Right lobe of liver (tissue), 6 donors: ENCODE results near the gene STK38L. TPM values are rescaled to one million over a fixed set of nuclear protein-coding genes. Genes with fewer than 3 reads are reported as not detected.
A peak's percentile ranks its signal among the peaks of the same experiment; 100 is the strongest.

Source experiments
- ATAC-seq, 4 donors: fragments of 200-7000 bp; cut with Tn5 transposase; one replicate each; pipeline ENCODE4 v1.9.1; 2020; ENCODE audit warnings: mild to moderate bottlenecking in 4 of 4, moderate library complexity in 4 of 4
- DNase-seq, 3 donors: peaks; one replicate each; pipeline ENCODE4 v3.0.0-alpha.2; 2020
- H3K27ac ChIP-seq, 3 donors: fragments of 200-600 bp; one replicate each; pipeline ENCODE4 v1.8.0; 2022
- H3K27me3 ChIP-seq, 2 donors: fragments of 200-600 bp; one replicate each; pipeline ENCODE4 v1.8.0; 2022
- H3K36me3 ChIP-seq, 4 donors: fragments of 200-600 bp; sonication (generic) in 1 of 4; one replicate each; pipeline versions ENCODE4 v1.5.1 to v1.8.0; 2017 to 2022; ENCODE audit warnings: control low read depth in 1 of 4
- H3K4me1 ChIP-seq, 4 donors: fragments of 200-600 bp; sonication (generic) in 1 of 4; one replicate each; pipeline versions ENCODE4 v1.5.1 to v1.8.0; 2017 to 2022; ENCODE audit warnings: control low read depth in 1 of 4
- H3K4me3 ChIP-seq, 3 donors: fragments of 200-600 bp; one replicate each; pipeline ENCODE4 v1.8.0; 2022
- H3K9me3 ChIP-seq, 4 donors: fragments of 200-600 bp; sonication (generic) in 1 of 4; one replicate each; pipeline versions ENCODE4 v1.5.1 to v1.8.0; 2017 to 2022; ENCODE audit warnings: control low read depth in 1 of 4
- POLR2A ChIP-seq: fragments of 450-650 bp; IDR thresholded peaks from one replicate; pipeline ENCODE4 v1.6.1; 2017; ENCODE audit warnings: antibody characterized with exemption, mild to moderate bottlenecking
- WGBS: methylation state at CpG from one replicate; pipeline ENCODE4 v1.1.6; 2018; ENCODE audit warnings: low coverage, low lambda C conversion rate; ENCODE audit not compliant: insufficient coverage; ENCODE audit errors: missing lambda C conversion rate; 5-methylcytosine and 5-hydroxymethylcytosine counted together
- intact Hi-C, 2 donors: fragments of 100-400 bp; cut with DNase I; formaldehyde crosslinking; loops; one replicate each; pipeline versions ENCODE4 v1.11.2 to v1.14.1; 2022
- total RNA-seq, 6 experiments: library from RNA; depleted of rRNA in 2 of 6; stranded (reverse); fragments of >200 nt in 2 of 6; fragmentation: NEBNext Ultra II Directional in 3 of 6; extraction: Animal tissue kit (Norgen Biotek cat#: 25700) in 3 of 6; gene quantifications; one replicate each; pipeline versions ENCODE4 v1.1.0 to v1.2.4, GENCODE V29; 2016 to 2023
- TF ChIP-seq, protein P1 (sequence below), 4 donors: fragments of 200-600 bp in 3 of 4; fragments of 450-650 bp in 1 of 4; IDR thresholded peaks; one replicate each; pipeline versions ENCODE4 v1.5.1 to v1.8.0; 2016 to 2022; ENCODE audit warnings: antibody characterized with exemption in 4 of 4, mild to moderate bottlenecking in 2 of 4
- donor health status: DM: no; HTN: yes; CAD: no.
- donor health status: DM: no; HTN: no; CAD: no.
- donor health status: DM: no; HTN: no; CAD: no.
- donor health status: DM: no; HTN: yes; CAD: no.
- donor health status: DM: no; HTN: yes; CAD: no.

The STK38L gene
- total RNA-seq, 6 experiments from 2014 or later: 6.0 to 18.1 (median 7.3) TPM

DNA sequence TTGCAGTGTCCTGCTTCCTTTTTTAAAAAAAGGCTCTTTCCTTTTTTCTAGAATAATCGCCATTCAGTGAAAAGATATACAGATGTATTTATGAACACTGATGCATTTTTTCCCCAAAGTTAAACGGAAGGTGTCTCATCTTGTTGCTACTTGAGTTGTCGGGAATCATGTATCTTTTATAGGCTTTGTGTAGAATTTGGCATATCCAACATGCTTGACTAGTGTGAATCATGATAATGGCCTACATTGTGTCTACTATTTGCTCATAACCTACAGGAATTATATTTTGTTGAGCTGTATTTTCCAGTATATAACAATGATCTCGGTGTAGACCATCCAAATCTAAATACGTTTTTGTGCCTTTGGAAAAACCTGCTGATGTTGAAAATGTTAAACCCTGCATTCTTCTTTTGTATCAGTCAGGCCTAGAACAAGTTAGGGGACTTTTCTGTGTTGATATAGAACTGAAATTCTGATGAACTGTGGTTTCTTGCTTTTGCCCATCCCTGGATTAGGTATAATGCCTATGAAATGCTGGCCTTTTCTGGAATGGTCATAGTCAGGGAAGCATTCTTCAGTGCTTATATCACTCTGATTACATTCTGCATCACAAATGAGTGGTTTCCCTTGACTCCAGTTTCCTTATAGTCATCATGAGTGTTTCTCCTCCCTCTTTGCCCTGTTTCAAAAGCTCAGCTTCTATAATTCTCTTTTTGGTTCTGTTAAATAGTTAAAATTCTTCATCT, 99.3 kb downstream of the STK38L start:
- Histone ChIP-seq H3K9me3 (no peaks in the 10 kb centered on the region), H3K36me3 (no peaks in the 10 kb centered on the region), H3K4me3 (no peak overlapping the region), H3K27ac (no peak overlapping the region), H3K4me1 (no peaks in the 10 kb centered on the region), H3K27me3 (no peaks in the 10 kb centered on the region)
- DNase-seq (no peak), ATAC-seq (peak in 1 of 4 donors; percentile 64)
- intact Hi-C loops: no loop called here
- WGBS: 87% methylated on average over 5 of the region's 5 CpGs
- TF ChIP-seq POLR2A: no peak
- TF ChIP-seq, protein P1, sequence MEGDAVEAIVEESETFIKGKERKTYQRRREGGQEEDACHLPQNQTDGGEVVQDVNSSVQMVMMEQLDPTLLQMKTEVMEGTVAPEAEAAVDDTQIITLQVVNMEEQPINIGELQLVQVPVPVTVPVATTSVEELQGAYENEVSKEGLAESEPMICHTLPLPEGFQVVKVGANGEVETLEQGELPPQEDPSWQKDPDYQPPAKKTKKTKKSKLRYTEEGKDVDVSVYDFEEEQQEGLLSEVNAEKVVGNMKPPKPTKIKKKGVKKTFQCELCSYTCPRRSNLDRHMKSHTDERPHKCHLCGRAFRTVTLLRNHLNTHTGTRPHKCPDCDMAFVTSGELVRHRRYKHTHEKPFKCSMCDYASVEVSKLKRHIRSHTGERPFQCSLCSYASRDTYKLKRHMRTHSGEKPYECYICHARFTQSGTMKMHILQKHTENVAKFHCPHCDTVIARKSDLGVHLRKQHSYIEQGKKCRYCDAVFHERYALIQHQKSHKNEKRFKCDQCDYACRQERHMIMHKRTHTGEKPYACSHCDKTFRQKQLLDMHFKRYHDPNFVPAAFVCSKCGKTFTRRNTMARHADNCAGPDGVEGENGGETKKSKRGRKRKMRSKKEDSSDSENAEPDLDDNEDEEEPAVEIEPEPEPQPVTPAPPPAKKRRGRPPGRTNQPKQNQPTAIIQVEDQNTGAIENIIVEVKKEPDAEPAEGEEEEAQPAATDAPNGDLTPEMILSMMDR (IDR thresholded peaks at IDR 0.05): no peak

DNA sequence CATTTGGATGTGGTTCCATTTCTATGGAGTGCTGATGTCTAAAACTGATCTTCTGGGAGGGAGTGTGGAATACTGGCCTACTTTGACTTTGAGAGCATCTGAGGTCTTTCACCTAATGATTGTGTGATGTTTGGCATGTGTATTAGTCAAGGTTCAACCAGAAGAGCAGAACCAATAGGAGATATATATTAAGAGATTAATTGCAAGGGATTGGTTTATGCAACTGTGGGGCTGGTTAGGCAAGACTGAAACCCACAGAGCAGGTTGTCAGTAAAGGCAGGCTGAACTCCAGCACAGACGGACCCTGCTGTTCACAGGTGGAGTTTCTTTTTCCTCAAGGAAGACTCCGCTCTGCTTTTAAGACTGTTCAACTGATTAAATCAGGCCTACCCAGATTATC, 100.2 kb downstream of the STK38L start:
- H3K27me3 ChIP-seq: no peaks in the 10 kb centered on the region
- H3K36me3 ChIP-seq: no peaks in the 10 kb centered on the region
- 33% methylated on average over 1 of the region's 2 CpGs for WGBS
- intact Hi-C loops: no loop called here
- TF ChIP-seq, protein P1 (IDR thresholded peaks at IDR 0.05): no peak
- no peak for TF ChIP-seq POLR2A
- no peak overlapping the region for H3K27ac ChIP-seq
- ATAC-seq (peak in 2 of 4 donors; percentile 59 to 79), DNase-seq (no peak)
- no peaks in the 10 kb centered on the region for H3K9me3 ChIP-seq
- no peak overlapping the region for H3K4me3 ChIP-seq
- no peaks in the 10 kb centered on the region for H3K4me1 ChIP-seq

DNA sequence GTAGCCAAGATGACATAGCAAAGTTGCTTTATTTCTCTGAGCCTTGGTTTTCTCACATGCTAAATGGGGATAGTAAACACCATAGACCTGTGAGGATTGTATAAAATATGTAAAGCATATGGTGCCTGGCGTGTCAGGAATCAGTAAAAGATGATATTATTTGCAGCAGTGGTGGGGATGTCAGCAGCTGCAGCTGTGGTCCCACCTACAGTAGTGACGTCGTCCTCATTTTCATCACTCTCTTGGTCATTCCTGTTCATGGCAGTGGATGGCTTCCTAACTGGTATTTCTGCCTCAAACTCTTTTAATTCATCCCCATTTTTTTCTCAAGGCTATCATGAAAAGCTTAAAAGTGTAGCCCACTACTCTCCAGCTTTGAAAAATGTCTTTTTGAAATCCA, 100.7 kb downstream of the STK38L start:
- DNase-seq: no peak
- Histone ChIP-seq H3K27me3 (no peaks in the 10 kb centered on the region), H3K4me3 (no peak overlapping the region), H3K9me3 (no peaks in the 10 kb centered on the region), H3K27ac (no peak overlapping the region), H3K4me1 (no peaks in the 10 kb centered on the region), H3K36me3 (no peaks in the 10 kb centered on the region)
- TF ChIP-seq, protein P1 (IDR thresholded peaks at IDR 0.05): no peak
- no peak for TF ChIP-seq POLR2A
- WGBS: no CpG with 5 or more reads among the region's 3 CpGs
- intact Hi-C loops: no loop called here
- no peak for ATAC-seq

- Histone ChIP-seq H3K4me3 (no peak overlapping the region), H3K36me3 (no peaks in the 10 kb centered on the region), H3K27me3 (no peaks in the 10 kb centered on the region), H3K27ac (no peak overlapping the region), H3K4me1 (no peaks in the 10 kb centered on the region), H3K9me3 (no peaks in the 10 kb centered on the region)
- TF ChIP-seq, protein P1 (IDR thresholded peaks at IDR 0.05): no peak
- no peak for TF ChIP-seq POLR2A
- no peak for ATAC-seq
- 78% methylated on average over 4 of the region's 4 CpGs for WGBS
- no peak for DNase-seq
- intact Hi-C loops: no loop called here
These were observed 101.3 kb downstream of the STK38L start for GRCh38 chr12:27345376-27345775.
